K562 (cell line): Measurements from ENCODE around the gene NFAM1. TPM values are rescaled to one million over a fixed set of nuclear protein-coding genes. Genes with fewer than 3 reads are reported as not detected.

Source experiments
- ATAC-seq: fragments of 200-7000 bp; cut with Tn5 transposase; 3 replicates; pipeline ENCODE4 v1.9.1; 2020; ENCODE audit warnings: moderate library complexity
- BruUV-seq: library from RNA; stranded (reverse); fragments of 400-500 nt; replicated peaks from 2 replicates; lab custom pipeline; 2021; lab: Mats Ljungman, UMichigan
- CTCF ChIA-PET: fragments of 300-600 bp; formaldehyde crosslinking; extraction: SDS; loops from one replicate; lab custom pipeline; 2021; ENCODE audit warnings: low intra/inter-chr PET ratio; lab: Yijun Ruan, JAX
- POLR2A ChIA-PET: fragments of 300-600, 350-650 bp; sonication (Branson Sonifier 250); formaldehyde crosslinking; extraction: SDS; loops from one replicate; lab custom pipeline; 2021; ENCODE audit warnings: antibody characterized with exemption, inconsistent platforms; lab: Yijun Ruan, JAX
- DNase-seq, 4 experiments: peaks; one replicate each; pipeline versions ENCODE4 v3.0.0 to v3.0.0-alpha.2; 2011 to 2018; ENCODE audit warnings: low spot score in 3 of 4, mixed read lengths in 3 of 4; ENCODE audit errors: extremely low read depth in 1 of 4
- FAIRE-seq: peaks from 2 replicates; lab custom pipeline; 2011; peaks lifted over from hg19 to GRCh38; lab: Jason Lieb, UNC
- H2AFZ ChIP-seq: 2 replicates; pipeline ENCODE4 v1.6.0; 2011; ENCODE audit warnings: low read depth, low read length, control low read depth, inconsistent platforms
- H3K27ac ChIP-seq: fragments of 200-600 bp; 3 replicates; pipeline ENCODE4 v1.8.0; 2011; ENCODE audit warnings: low read depth, mild to moderate bottlenecking, control low read depth, inconsistent platforms, low read length, moderate library complexity, mixed read lengths; ENCODE audit errors: extremely low read depth
- H3K27me3 ChIP-seq, 2 experiments: fragments of 300-600 bp in 1 of 2; 2 replicates in 1 of 2; 3 replicates in 1 of 2; pipeline versions ENCODE4 v1.6.0 to v1.8.0; 2011; ENCODE audit warnings: inconsistent platforms in 2 of 2, low read length in 2 of 2, mild to moderate bottlenecking in 1 of 2, mixed read lengths in 1 of 2, moderate library complexity in 1 of 2; ENCODE audit not compliant: control insufficient read depth in 2 of 2, insufficient read depth in 2 of 2
- H3K36me3 ChIP-seq: fragments of 300-600 bp; 3 replicates; pipeline ENCODE4 v1.8.0; 2011; ENCODE audit warnings: mild to moderate bottlenecking, low read length, inconsistent platforms; ENCODE audit not compliant: control insufficient read depth, insufficient read depth
- H3K4me1 ChIP-seq, 2 experiments: fragments of 200-600 bp in 1 of 2; replicated peaks in 1 of 2; 2 replicates in 1 of 2; 3 replicates in 1 of 2; pipeline versions ENCODE4 v1.5.1 to v1.8.0; 2011; ENCODE audit warnings: inconsistent platforms in 2 of 2, low read length in 2 of 2, mild to moderate bottlenecking in 1 of 2, mixed read lengths in 1 of 2, moderate library complexity in 1 of 2; ENCODE audit not compliant: control insufficient read depth in 2 of 2, insufficient read depth in 2 of 2
- H3K4me2 ChIP-seq: 2 replicates; pipeline ENCODE4 v1.6.1; 2011; ENCODE audit warnings: low read length, control low read depth, inconsistent platforms, mixed read lengths; ENCODE audit not compliant: insufficient read depth
- H3K4me3 ChIP-seq: fragments of 200-600 bp; sonication (generic), shearing (Covaris generic); 2 replicates; pipeline ENCODE4 v1.5.1; 2016; ENCODE audit warnings: control low read depth, inconsistent platforms
- H3K79me2 ChIP-seq: fragments of 200-600 bp; 3 replicates; pipeline ENCODE4 v1.8.0; 2011; ENCODE audit warnings: low read length, inconsistent platforms; ENCODE audit not compliant: control insufficient read depth, insufficient read depth
- H3K9ac ChIP-seq, 2 experiments: 2 replicates each; pipeline versions ENCODE4 v1.6.0 to v1.6.1; 2011; ENCODE audit warnings: low read depth in 2 of 2, low read length in 2 of 2, control low read depth in 1 of 2, inconsistent platforms in 1 of 2, mild to moderate bottlenecking in 1 of 2, mixed read lengths in 1 of 2; ENCODE audit not compliant: insufficient read depth in 1 of 2
- H3K9me1 ChIP-seq: one replicate; pipeline ENCODE4 v1.6.0; 2011; ENCODE audit warnings: inconsistent platforms, mild to moderate bottlenecking, low read length, moderate library complexity; ENCODE audit not compliant: control insufficient read depth, insufficient read depth
- H3K9me3 ChIP-seq: replicated peaks from 2 replicates; pipeline ENCODE4 v1.5.1; 2011; ENCODE audit warnings: low read depth, low read length, inconsistent platforms; ENCODE audit not compliant: control insufficient read depth, insufficient read depth
- H4K20me1 ChIP-seq: replicated peaks from 2 replicates; pipeline ENCODE4 v1.6.1; 2011; ENCODE audit warnings: low read length, inconsistent platforms, mixed read lengths; ENCODE audit not compliant: control insufficient read depth, insufficient read depth
- ARID2 ChIP-seq: fragments of 450-650 bp; IDR thresholded peaks from 2 replicates; pipeline ENCODE4 v1.6.1; 2017; ENCODE audit warnings: antibody characterized with exemption, mild to moderate bottlenecking
- CCAR2 ChIP-seq: fragments of 200-400 bp; formaldehyde crosslinking; IDR thresholded peaks from 2 replicates; pipeline ENCODE4 v1.6.1; 2017; ENCODE audit warnings: mild to moderate bottlenecking, low read depth, low read length
- ESRRB ChIP-seq: fragments of 250-450 bp; sonication (Bioruptor Pico); IDR thresholded peaks from 2 replicates; pipeline ENCODE4 v1.5.0; 2020; ENCODE audit warnings: mild to moderate bottlenecking, moderate library complexity, borderline replicate concordance
- FOXK1 ChIP-seq: sonication (generic); formaldehyde crosslinking; IDR thresholded peaks from 2 replicates; pipeline ENCODE4 v1.8.0; 2022; ENCODE audit warnings: missing genetic modification reagents, mild to moderate bottlenecking, borderline replicate concordance
- GTF2F1 ChIP-seq: IDR thresholded peaks from 2 replicates; pipeline ENCODE4 v1.6.1; 2011; ENCODE audit warnings: low read depth, low read length, improper control_type of control experiment
- HMGN3 ChIP-seq: IDR thresholded peaks from 2 replicates; pipeline ENCODE4 v1.6.1; 2011; ENCODE audit warnings: borderline replicate concordance, low read depth, mild to moderate bottlenecking, mixed read lengths, low read length; ENCODE audit not compliant: insufficient read length; ENCODE audit errors: extremely low read depth
- HNRNPUL1 ChIP-seq: fragments of 200-400 bp; formaldehyde crosslinking; IDR thresholded peaks from 2 replicates; pipeline ENCODE4 v1.6.1; 2017; ENCODE audit warnings: low read length
- KAT8 ChIP-seq: fragments of 450-650 bp; IDR thresholded peaks from 2 replicates; pipeline ENCODE4 v1.6.1; 2016; ENCODE audit warnings: low read depth, mild to moderate bottlenecking
- RAD51 ChIP-seq: fragments of 450-650 bp; IDR thresholded peaks from 2 replicates; pipeline ENCODE4 v1.7.1; 2016; ENCODE audit warnings: low read depth, mild to moderate bottlenecking, borderline replicate concordance
- STAG1 ChIP-seq: sonication (generic); formaldehyde crosslinking; IDR thresholded peaks from 2 replicates; pipeline ENCODE4 v1.5.0; 2020; ENCODE audit warnings: missing genetic modification reagents, borderline replicate concordance
- TCF3 ChIP-seq: sonication (generic); formaldehyde crosslinking; IDR thresholded peaks from 2 replicates; pipeline ENCODE4 v1.4.0; 2020; ENCODE audit warnings: mild to moderate bottlenecking, missing genetic modification reagents
- ZBTB12 ChIP-seq: fragments of 250-450 bp; sonication (Bioruptor Pico); IDR thresholded peaks from 2 replicates; pipeline ENCODE4 v1.4.0; 2020
- ZEB2 ChIP-seq: fragments of 450-650 bp; IDR thresholded peaks from 2 replicates; pipeline ENCODE4 v1.6.1; 2016
- ZNF263 ChIP-seq: sonication (generic); formaldehyde crosslinking; IDR thresholded peaks from 2 replicates; pipeline ENCODE4 v1.8.0; 2022; ENCODE audit warnings: mild to moderate bottlenecking, missing genetic modification reagents, borderline replicate concordance
- ZNF512 ChIP-seq: IDR thresholded peaks from 2 replicates; pipeline ENCODE4 v1.6.1; 2016; ENCODE audit warnings: missing genetic modification characterization, missing compliant biosample characterization
- ZNF696 ChIP-seq: fragments of 250-450 bp; sonication (Bioruptor Pico); conservative IDR thresholded peaks from 2 replicates; pipeline ENCODE4 v1.4.0; 2020; ENCODE audit warnings: mild to moderate bottlenecking, moderate library complexity
- WGBS: fragments of 100-300 bp; shearing (Covaris generic); methylation state at CpG from one replicate; pipeline ENCODE4 v1.1.6; 2016; ENCODE audit warnings: low coverage, mixed read lengths; ENCODE audit not compliant: insufficient coverage; ENCODE audit errors: missing lambda C conversion rate; 5-methylcytosine and 5-hydroxymethylcytosine counted together
- in situ Hi-C: fragments of 300-500 bp; cut with MboI; formaldehyde crosslinking; loops from 4 replicates; pipeline ENCODE4 v1.15.0; 2018; ENCODE audit warnings: inconsistent platforms, mixed read lengths
- intact Hi-C: fragments of 100-400 bp; cut with micrococcal nuclease; formaldehyde crosslinking; loops from 2 replicates; pipeline ENCODE4 v1.14.2; 2022
- polyA plus RNA-seq, 8 experiments: library from polyadenylated mRNA; depleted of rRNA in 4 of 8; stranded (reverse) in 5 of 8; unstranded in 3 of 8; fragments of >200 nt; fragmentation: Nextera tagmentation in 2 of 8; fragmentation: Illumina TruSeq in 1 of 8; extraction: Ambion mirVana in 2 of 8; extraction: Trizol in 1 of 8; gene quantifications; 2 replicates each; pipeline versions ENCODE4 v1.2.1 to v1.2.3, GENCODE V29; 2011 to 2014; ENCODE audit warnings: inconsistent platforms in 1 of 8, missing spikeins in 1 of 8
- total RNA-seq, 7 experiments: library from RNA; depleted of rRNA in 6 of 7; stranded (reverse); fragments of >200 nt in 6 of 7; fragmentation: Illumina TruSeq in 2 of 7; extraction: Trizol in 2 of 7; gene quantifications; 2 replicates each; pipeline versions ENCODE4 v1.2.1 to v1.2.3, GENCODE V29; 2011 to 2021; ENCODE audit warnings: low replicate concordance in 1 of 7

The NFAM1 gene
- total and polyA plus RNA-seq, 9 of the 15 experiments (the other 6 are each of a cell fraction or from before 2014, with no cell fraction given), result 0.01 to 0.18 (median 0.03) TPM; not detected in 5

GRCh38 chr22:42369250-42370041, 62.8 kb downstream of the NFAM1 start:
- peak overlapping the region; percentile 97 for H3K4me2 ChIP-seq
- H3K27ac ChIP-seq, result peak overlapping the region; percentile 52; the same call in 2 of the 3 replicates
- in situ Hi-C loops (no loop called here), intact Hi-C loops (loop anchor here (10.0 kb wide), 1 partner anchor 65 kb away; the partner anchor contains the start of gene NFAM1)
- peak; percentile 93 for FAIRE-seq
- DNase-seq, result peak; percentile 93 to 97 (median 97)
- H3K9me3 ChIP-seq, result no peaks in the 10 kb centered on the region
- peak; percentile 100 for ATAC-seq
- CTCF ChIA-PET, result no interaction called here
- peak overlapping the region; percentile 47 for H3K4me3 ChIP-seq
- peaks cover 16 to 44% of the 10 kb centered on the region in 2 experiments; a peak in 4 of 5 replicates for H3K27me3 ChIP-seq
- H3K36me3 ChIP-seq, result no peaks in the 10 kb centered on the region
- H2AFZ ChIP-seq, result peak overlapping the region; percentile 99
- H3K4me1 ChIP-seq, result peaks cover 4 to 10% of the 10 kb centered on the region in 2 experiments; a peak in 3 of 5 replicates
- H4K20me1 ChIP-seq, result no peaks in the 10 kb centered on the region
- no peaks in the 10 kb centered on the region for H3K9me1 ChIP-seq
- no peaks in the 10 kb centered on the region for H3K79me2 ChIP-seq
- POLR2A ChIA-PET, result interaction anchor here (0.8 kb wide), 1 partner anchor 12 kb away, joined by 3 read pairs; no protein-coding TSS in a partner anchor
- H3K9ac ChIP-seq, result peak overlapping the region; percentile 71 to 74; a peak in 3 of 4 replicates
- WGBS, result 18% methylated on average over 22 of the region's 42 CpGs
- BruUV-seq, result no TSS peak
- TF ChIP-seq HMGN3 (no peak), RAD51 (0 out of 2 replicates have a peak, but pooled peaks have one; percentile 26), ARID2 (no peak), ZBTB12 (CRISPR knock-in tag) (no peak), GTF2F1 (no peak), ZNF696 (CRISPR knock-in tag) (no peak), KAT8 (no peak), ZNF512 (tag) (no peak), FOXK1 (CRISPR knock-in tag) (0 out of 2 replicates have a peak, but pooled peaks have one; percentile 28), ESRRB (CRISPR knock-in tag) (no peak), TCF3 (CRISPR knock-in tag) (no peak), CCAR2 (no peak), STAG1 (CRISPR knock-in tag) (no peak), HNRNPUL1 (no peak), ZEB2 (no peak), ZNF263 (no peak)
